ENCODE measurements around the gene MARF1.

MARF1 gene

GRCh38 chr16:15616012-15616411, 26.9 kb downstream of the MARF1 start:
- DNase-seq = no peak
- Histone ChIP-seq H3K36me3 (peaks cover 70% of the 10 kb centered on the region), H3K9me3 (ENCODE audit: severe bottlenecking) (no peaks in the 10 kb centered on the region), H3K27me3 (ENCODE audit: insufficient read depth, low read depth, severe bottlenecking) (no peaks in the 10 kb centered on the region), H3K4me3 (ENCODE audit: low read depth, low read length) (no peak overlapping the region), H3K27ac (no peak overlapping the region)
- TF ChIP-seq CTCF (IDR thresholded peaks at IDR 0.05; ENCODE audit: low read depth, low read length) = no peak

- H3K27ac ChIP-seq = no peak overlapping the region
- H3K27me3 ChIP-seq (ENCODE audit: insufficient read depth, low read depth, severe bottlenecking) = no peaks in the 10 kb centered on the region
- H3K4me3 ChIP-seq (ENCODE audit: low read depth, low read length) = no peak overlapping the region
- H3K9me3 ChIP-seq (ENCODE audit: severe bottlenecking) = no peaks in the 10 kb centered on the region
- H3K36me3 ChIP-seq = peaks cover 90% of the 10 kb centered on the region
- no peak for TF ChIP-seq CTCF (IDR thresholded peaks at IDR 0.05; ENCODE audit: low read depth, low read length)
- DNase-seq = no peak
Measured at GRCh38 chr16:15613676-15614075, 29.3 kb downstream of the MARF1 start.

GRCh38 chr16:15611610-15612009, 31.3 kb downstream of the MARF1 start:
- H3K27me3 ChIP-seq (ENCODE audit: insufficient read depth, low read depth, severe bottlenecking) = no peaks in the 10 kb centered on the region
- DNase-seq = no peak
- H3K27ac ChIP-seq = no peak overlapping the region
- TF ChIP-seq CTCF (IDR thresholded peaks at IDR 0.05; ENCODE audit: low read depth, low read length) = no peak
- H3K9me3 ChIP-seq (ENCODE audit: severe bottlenecking) = no peaks in the 10 kb centered on the region
- H3K36me3 ChIP-seq = peaks cover 90% of the 10 kb centered on the region
- no peak overlapping the region for H3K4me3 ChIP-seq (ENCODE audit: low read depth, low read length)

- H3K36me3 ChIP-seq = peaks cover 87% of the 10 kb centered on the region
- H3K27ac ChIP-seq = no peak overlapping the region
- DNase-seq = no peak
- no peaks in the 10 kb centered on the region for H3K9me3 ChIP-seq (ENCODE audit: severe bottlenecking)
- TF ChIP-seq CTCF (IDR thresholded peaks at IDR 0.05; ENCODE audit: low read depth, low read length) = no peak
- no peak overlapping the region for H3K4me3 ChIP-seq (ENCODE audit: low read depth, low read length)
- no peaks in the 10 kb centered on the region for H3K27me3 ChIP-seq (ENCODE audit: insufficient read depth, low read depth, severe bottlenecking)
Measured at GRCh38 chr16:15610369-15610871, 32.5 kb downstream of the MARF1 start.

- Histone ChIP-seq H3K27me3 (ENCODE audit: insufficient read depth, low read depth, severe bottlenecking) (no peaks in the 10 kb centered on the region), H3K27ac (no peak overlapping the region), H3K4me3 (ENCODE audit: low read depth, low read length) (no peak overlapping the region), H3K9me3 (ENCODE audit: severe bottlenecking) (no peaks in the 10 kb centered on the region), H3K36me3 (peaks cover 87% of the 10 kb centered on the region)
- no peak for TF ChIP-seq CTCF (IDR thresholded peaks at IDR 0.05; ENCODE audit: low read depth, low read length)
- DNase-seq = no peak
Measured at GRCh38 chr16:15609286-15609649, 33.7 kb downstream of the MARF1 start.

All from WERI-Rb-1 (cell line).